ENCODE results near the gene DNAH8.
A peak's percentile ranks its signal among the peaks of the same experiment; 100 is the strongest.

DNA sequence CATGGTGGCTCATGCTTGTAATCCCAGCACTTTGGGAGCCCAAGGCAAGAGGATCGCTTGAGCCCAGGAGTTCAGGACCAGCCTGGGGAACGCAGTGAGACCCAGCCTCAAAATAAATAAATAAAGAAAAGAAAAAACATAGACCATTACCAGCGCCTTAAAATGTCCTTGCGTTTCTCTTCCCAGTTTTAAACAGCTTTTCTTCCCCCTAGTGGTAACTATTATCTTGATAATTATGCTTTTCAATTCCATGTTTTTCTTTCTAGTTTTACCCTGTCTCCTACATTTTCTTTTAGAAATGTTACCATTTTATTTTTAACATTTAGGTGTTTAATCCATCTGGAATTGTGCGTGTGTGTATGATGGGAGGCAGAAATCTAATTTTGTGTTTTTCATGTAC is 24.4 kb downstream of the DNAH8 start:
- no peak for TF ChIP-seq POLR2A (IDR thresholded peaks at IDR 0.05)
- TF ChIP-seq, protein P1, sequence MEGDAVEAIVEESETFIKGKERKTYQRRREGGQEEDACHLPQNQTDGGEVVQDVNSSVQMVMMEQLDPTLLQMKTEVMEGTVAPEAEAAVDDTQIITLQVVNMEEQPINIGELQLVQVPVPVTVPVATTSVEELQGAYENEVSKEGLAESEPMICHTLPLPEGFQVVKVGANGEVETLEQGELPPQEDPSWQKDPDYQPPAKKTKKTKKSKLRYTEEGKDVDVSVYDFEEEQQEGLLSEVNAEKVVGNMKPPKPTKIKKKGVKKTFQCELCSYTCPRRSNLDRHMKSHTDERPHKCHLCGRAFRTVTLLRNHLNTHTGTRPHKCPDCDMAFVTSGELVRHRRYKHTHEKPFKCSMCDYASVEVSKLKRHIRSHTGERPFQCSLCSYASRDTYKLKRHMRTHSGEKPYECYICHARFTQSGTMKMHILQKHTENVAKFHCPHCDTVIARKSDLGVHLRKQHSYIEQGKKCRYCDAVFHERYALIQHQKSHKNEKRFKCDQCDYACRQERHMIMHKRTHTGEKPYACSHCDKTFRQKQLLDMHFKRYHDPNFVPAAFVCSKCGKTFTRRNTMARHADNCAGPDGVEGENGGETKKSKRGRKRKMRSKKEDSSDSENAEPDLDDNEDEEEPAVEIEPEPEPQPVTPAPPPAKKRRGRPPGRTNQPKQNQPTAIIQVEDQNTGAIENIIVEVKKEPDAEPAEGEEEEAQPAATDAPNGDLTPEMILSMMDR (IDR thresholded peaks at IDR 0.05 in 4 of 5, conservative IDR thresholded peaks at IDR 0.05 in 1 of 5), result peak in 1 of 5 experiments; percentile 18

Data from gastrocnemius medialis (tissue), 4 donors.